CD4-positive, alpha-beta T cell (primary cell): ENCODE data around the gene JUNB. TPM values are rescaled to one million over a fixed set of nuclear protein-coding genes. Genes with fewer than 3 reads are reported as not detected.

Experiments used
- ATAC-seq: fragments of 200-7000 bp; cut with Tn5 transposase; one replicate; pipeline ENCODE4 v1.10.0; 2022; ENCODE audit warnings: mild to moderate bottlenecking; ENCODE audit not compliant: poor library complexity
- CTCF ChIA-PET: fragments of 350-600 bp; sonication (Branson Sonifier 250); formaldehyde crosslinking; loops from one replicate; lab custom pipeline; 2021; ENCODE audit warnings: antibody characterized with exemption, inconsistent platforms; lab: Charles Lee
- POLR2A ChIA-PET: fragments of 350-600 bp; sonication (Branson Sonifier 250); formaldehyde crosslinking; loops from one replicate; lab custom pipeline; 2021; ENCODE audit warnings: antibody characterized with exemption, inconsistent platforms; lab: Charles Lee
- DNase-seq, 14 experiments: peaks; one replicate each; pipeline ENCODE4 v3.0.0-alpha.2; 2013 to 2020; ENCODE audit warnings: mixed read lengths in 2 of 14
- H3K27ac ChIP-seq, 2 donors: one replicate each; pipeline versions ENCODE4 v1.5.1 to v1.7.0; 2013; ENCODE audit warnings: low read length in 2 of 2, low read depth in 1 of 2, mild to moderate bottlenecking in 1 of 2
- H3K27me3 ChIP-seq, 2 experiments: 1 replicate in 1 of 2; 2 replicates in 1 of 2; pipeline versions ENCODE4 v1.6.1 to v1.7.0; 2013; ENCODE audit warnings: low read length in 2 of 2, control low read depth in 1 of 2, mild to moderate bottlenecking in 1 of 2, moderate library complexity in 1 of 2; ENCODE audit not compliant: insufficient read depth in 2 of 2, control insufficient read depth in 1 of 2
- H3K36me3 ChIP-seq: one replicate; pipeline ENCODE4 v1.6.1; 2013; ENCODE audit warnings: low read length, control low read depth; ENCODE audit not compliant: insufficient read depth
- H3K4me1 ChIP-seq: one replicate; pipeline ENCODE4 v1.6.1; 2013; ENCODE audit warnings: low read length, control low read depth; ENCODE audit not compliant: insufficient read depth
- H3K4me3 ChIP-seq: one replicate; pipeline ENCODE4 v1.5.1; 2013; ENCODE audit warnings: mild to moderate bottlenecking, low read length, moderate library complexity
- H3K9me3 ChIP-seq, 2 experiments: 1 replicate in 1 of 2; 2 replicates in 1 of 2; pipeline versions ENCODE4 v1.6.1 to v1.7.0; 2013; ENCODE audit warnings: low read length in 2 of 2, mild to moderate bottlenecking in 2 of 2, control low read depth in 1 of 2, moderate library complexity in 1 of 2; ENCODE audit not compliant: control insufficient read depth in 1 of 2, insufficient read depth in 1 of 2
- H3K27ac Mint-ChIP-seq: one replicate; pipeline ENCODE4 v1.8.0; 2020; ENCODE audit warnings: mixed read lengths
- H3K27me3 Mint-ChIP-seq: one replicate; pipeline ENCODE4 v1.8.0; 2021; ENCODE audit warnings: mixed read lengths
- H3K36me3 Mint-ChIP-seq: one replicate; pipeline ENCODE4 v1.8.0; 2021; ENCODE audit warnings: low read depth, mixed read lengths
- H3K4me1 Mint-ChIP-seq: one replicate; pipeline ENCODE4 v1.8.0; 2021; ENCODE audit warnings: low read depth, mixed read lengths
- H3K4me3 Mint-ChIP-seq: one replicate; pipeline ENCODE4 v1.8.0; 2020; ENCODE audit warnings: mild to moderate bottlenecking, mixed read lengths
- H3K9me3 Mint-ChIP-seq: one replicate; pipeline ENCODE4 v1.8.0; 2020; ENCODE audit warnings: mixed read lengths
- CTCF ChIP-seq: fragments of 200-600 bp; IDR thresholded peaks from one replicate; pipeline ENCODE4 v1.8.0; 2022; ENCODE audit warnings: antibody characterized with exemption, mild to moderate bottlenecking
- intact Hi-C, 2 experiments: fragments of 100-400 bp; cut with DNase I in 1 of 2; cut with micrococcal nuclease in 1 of 2; formaldehyde crosslinking; loops; one replicate each; pipeline versions ENCODE4 v1.15.1 to v1.9.0; 2023 to 2025; cut with DNase I, micrococcal nuclease
- total RNA-seq, 174 experiments: library from RNA in 2 of 174; stranded (reverse) in 2 of 174; gene quantifications; one replicate each; pipeline ENCODE4 v1.2.3 and lab custom pipeline; 2021 to 2026

The JUNB gene
- total RNA-seq, 2 experiments from 2014 or later: 2,467 to 2,518 TPM

- no peak overlapping the region for H3K27ac ChIP-seq
- Mint-ChIP-seq H3K9me3 (no peaks in the 10 kb centered on the region), H3K36me3 (no peaks in the 10 kb centered on the region), H3K4me1 (no peaks in the 10 kb centered on the region), H3K27me3 (peaks cover 25% of the 10 kb centered on the region), H3K27ac (no peak overlapping the region), H3K4me3 (no peak overlapping the region)
- H3K36me3 ChIP-seq: no peaks in the 10 kb centered on the region
- peaks cover 14% of the 10 kb centered on the region for H3K4me1 ChIP-seq
- intact Hi-C loops: loop anchor here (1.0 to 2.0 kb wide), 4 partner anchors 24 to 193 kb away; no protein-coding TSS in a partner anchor
- H3K9me3 ChIP-seq: no peaks in the 10 kb centered on the region
- ATAC-seq (peak; percentile 76), DNase-seq (peak in 13 of 14 experiments; percentile 38 to 81 (median 53))
- H3K27me3 ChIP-seq: peaks cover 11% of the 10 kb centered on the region in 2 experiments
- peak; percentile 86 for TF ChIP-seq CTCF
- no peak overlapping the region for H3K4me3 ChIP-seq
- POLR2A ChIA-PET: interaction anchor here (0.9 to 1.1 kb wide), 3 partner anchors 34 to 89 kb away, joined by 3 to 5 read pairs (median 3); partner anchors contain the start of gene JUNB
- CTCF ChIA-PET: interaction anchor here (0.6 to 2.0 kb wide), 22 partner anchors 9 to 769 kb away, joined by 3 to 20 read pairs (median 5); partner anchors contain the start of genes GET3, PRDX2, THSD8 and TRIR
These were observed 33.6 kb upstream of the JUNB start for GRCh38 chr19:12757544-12758274.

- no peak overlapping the region for H3K4me3 ChIP-seq
- no peaks in the 10 kb centered on the region for H3K36me3 Mint-ChIP-seq
- DNase-seq (no peak), ATAC-seq (no peak)
- H3K27ac ChIP-seq: no peak overlapping the region
- H3K4me3 Mint-ChIP-seq: no peak overlapping the region
- no peaks in the 10 kb centered on the region for H3K36me3 ChIP-seq
- H3K9me3 ChIP-seq: peaks cover 0 to 5% of the 10 kb centered on the region in 2 experiments
- ChIA-PET POLR2A (interaction anchor here (1.4 to 1.6 kb wide), 3 partner anchors 32 to 43 kb away, joined by 5 to 7 read pairs (median 6); partner anchors contain the start of gene JUNB), CTCF (interaction anchor here (0.6 to 2.6 kb wide), 12 partner anchors 10 to 175 kb away, joined by 3 to 29 read pairs (median 4); partner anchors contain the start of genes GET3 and JUNB)
- no peaks in the 10 kb centered on the region for H3K9me3 Mint-ChIP-seq
- H3K27me3 Mint-ChIP-seq: peaks cover 20% of the 10 kb centered on the region
- intact Hi-C loops: loop anchor here (1.0 to 2.0 kb wide), 3 partner anchors 37 to 88 kb away; no protein-coding TSS in a partner anchor
- peaks cover 11% of the 10 kb centered on the region in 2 experiments for H3K27me3 ChIP-seq
- no peak for TF ChIP-seq CTCF
- H3K4me1 ChIP-seq: peaks cover 14% of the 10 kb centered on the region
- H3K27ac Mint-ChIP-seq: no peak overlapping the region
- no peaks in the 10 kb centered on the region for H3K4me1 Mint-ChIP-seq
These were observed 31.6 kb upstream of the JUNB start for GRCh38 chr19:12759686-12760085.

- Histone ChIP-seq H3K4me1 (peaks cover 13% of the 10 kb centered on the region), H3K27me3 (peaks cover 0 to under 1% of the 10 kb centered on the region in 2 experiments), H3K4me3 (no peak overlapping the region), H3K9me3 (peaks cover 0 to 5% of the 10 kb centered on the region in 2 experiments), H3K27ac (no peak overlapping the region), H3K36me3 (no peaks in the 10 kb centered on the region)
- ChIA-PET POLR2A (no interaction called here), CTCF (interaction anchor here (2.0 kb wide), 1 partner anchor 33 kb away, joined by 5 read pairs; no protein-coding TSS in a partner anchor)
- Mint-ChIP-seq H3K4me1 (no peaks in the 10 kb centered on the region), H3K4me3 (no peak overlapping the region), H3K9me3 (no peaks in the 10 kb centered on the region), H3K27ac (no peak overlapping the region), H3K27me3 (peaks cover 5% of the 10 kb centered on the region), H3K36me3 (peaks cover 4% of the 10 kb centered on the region)
- intact Hi-C loops: no loop called here
- TF ChIP-seq CTCF: no peak
- DNase-seq: no peak
- ATAC-seq: no peak
These were observed 28.2 kb upstream of the JUNB start for GRCh38 chr19:12763100-12763499.
